HEK293 (cell line): ENCODE data around the gene ADAMTS17.

Source experiments
- CTCF ChIA-PET: fragments of 350-600 bp; formaldehyde crosslinking; extraction: SDS; loops from one replicate; lab custom pipeline; 2021; ENCODE audit warnings: antibody characterized with exemption; lab: Yijun Ruan, JAX
- POLR2A ChIA-PET: fragments of 300-600 bp; formaldehyde crosslinking; extraction: SDS; loops from one replicate; lab custom pipeline; 2020; ENCODE audit warnings: antibody characterized with exemption, inconsistent platforms; lab: Yijun Ruan, JAX
- H3K27ac ChIP-seq: fragments of 200-500 bp; sonication (Bioruptor generic); 2 replicates; pipeline ENCODE4 v1.5.1; 2014; ENCODE audit warnings: low read depth, low read length, control low read depth, inconsistent platforms; ENCODE audit errors: extremely low read depth
- H3K36me3 ChIP-seq, 2 experiments: fragments of 200-500 bp in 1 of 2; sonication (Bioruptor generic) in 1 of 2; 1 replicate in 1 of 2; 2 replicates in 1 of 2; pipeline ENCODE4 v1.5.1; 2014 to 2017; ENCODE audit warnings: inconsistent platforms in 2 of 2, low read length in 2 of 2; ENCODE audit not compliant: control insufficient read depth in 2 of 2, insufficient read depth in 1 of 2
- H3K4me1 ChIP-seq: fragments of 200-500 bp; sonication (Bioruptor generic); 2 replicates; pipeline ENCODE4 v1.5.1; 2014; ENCODE audit warnings: mild to moderate bottlenecking, low read length, inconsistent platforms; ENCODE audit not compliant: control insufficient read depth, insufficient read depth
- H3K4me3 ChIP-seq: 2 replicates; pipeline ENCODE4 v1.5.1; 2011; ENCODE audit warnings: low read depth, mild to moderate bottlenecking, control low read depth, low read length, moderate library complexity
- H3K9me3 ChIP-seq: fragments of 200-500 bp; sonication (Bioruptor generic); 2 replicates; pipeline ENCODE4 v1.5.1; 2014; ENCODE audit warnings: low read depth, low read length, inconsistent platforms; ENCODE audit not compliant: control insufficient read depth, insufficient read depth
- KLF9 ChIP-seq: fragments of 450-650 bp; formaldehyde crosslinking; IDR thresholded peaks from 2 replicates; pipeline ENCODE4 v1.5.1; 2016; ENCODE audit warnings: missing biosample characterization, missing genetic modification characterization, low read depth
- OSR2 ChIP-seq: fragments of 450-650 bp; formaldehyde crosslinking; IDR thresholded peaks from 2 replicates; pipeline ENCODE4 v1.5.1; 2016; ENCODE audit warnings: missing biosample characterization, missing genetic modification characterization
- RBAK ChIP-seq: fragments of 450-650 bp; formaldehyde crosslinking; IDR thresholded peaks from 2 replicates; pipeline ENCODE4 v1.5.1; 2016; ENCODE audit warnings: missing biosample characterization, missing genetic modification characterization
- ZBTB21 ChIP-seq: fragments of 450-650 bp; formaldehyde crosslinking; IDR thresholded peaks from 2 replicates; pipeline ENCODE4 v1.5.1; 2017; ENCODE audit warnings: missing biosample characterization, missing genetic modification characterization
- ZBTB7A ChIP-seq: fragments of 450-650 bp; formaldehyde crosslinking; IDR thresholded peaks from 2 replicates; pipeline ENCODE4 v1.5.1; 2016; ENCODE audit warnings: low read depth, missing biosample characterization, missing genetic modification characterization
- ZNF132 ChIP-seq: fragments of 450-650 bp; formaldehyde crosslinking; IDR thresholded peaks from 2 replicates; pipeline ENCODE4 v1.5.1; 2017; ENCODE audit warnings: missing biosample characterization, missing genetic modification characterization, borderline replicate concordance
- ZNF174 ChIP-seq: fragments of 450-650 bp; formaldehyde crosslinking; IDR thresholded peaks from 2 replicates; pipeline ENCODE4 v1.5.0; 2017; ENCODE audit warnings: missing biosample characterization, mild to moderate bottlenecking, missing genetic modification characterization
- ZNF324 ChIP-seq: fragments of 450-650 bp; formaldehyde crosslinking; IDR thresholded peaks from 2 replicates; pipeline ENCODE4 v1.5.1; 2016; ENCODE audit warnings: missing biosample characterization, missing genetic modification characterization
- ZNF350 ChIP-seq: fragments of 450-650 bp; formaldehyde crosslinking; IDR thresholded peaks from 2 replicates; pipeline ENCODE4 v1.5.0; 2017; ENCODE audit warnings: missing biosample characterization, mild to moderate bottlenecking, missing genetic modification characterization
- ZNF391 ChIP-seq: fragments of 450-650 bp; formaldehyde crosslinking; IDR thresholded peaks from 2 replicates; pipeline ENCODE4 v1.5.1; 2016; ENCODE audit warnings: low read depth, missing biosample characterization, missing genetic modification characterization, borderline replicate concordance
- ZNF518A ChIP-seq: fragments of 450-650 bp; formaldehyde crosslinking; conservative IDR thresholded peaks from 2 replicates; pipeline ENCODE4 v1.5.1; 2016; ENCODE audit warnings: low read depth, missing biosample characterization, missing genetic modification characterization
- ZNF664 ChIP-seq: fragments of 450-650 bp; formaldehyde crosslinking; IDR thresholded peaks from 2 replicates; pipeline ENCODE4 v1.5.1; 2016; ENCODE audit warnings: missing biosample characterization, missing genetic modification characterization
- TF ChIP-seq, protein P1 (sequence below): fragments of 450-650 bp; formaldehyde crosslinking; IDR thresholded peaks from 2 replicates; pipeline ENCODE4 v1.5.1; 2016; ENCODE audit warnings: missing biosample characterization, missing genetic modification characterization, low read depth
- TF ChIP-seq, protein P2 (sequence below): fragments of 450-650 bp; formaldehyde crosslinking; IDR thresholded peaks from 2 replicates; pipeline ENCODE4 v1.5.1; 2016; ENCODE audit warnings: missing biosample characterization, missing genetic modification characterization, low read depth
- TF ChIP-seq, protein P3 (sequence below): fragments of 450-650 bp; formaldehyde crosslinking; conservative IDR thresholded peaks from 2 replicates; pipeline ENCODE4 v1.5.1; 2016; ENCODE audit warnings: low read depth, missing biosample characterization, missing genetic modification characterization
- TF ChIP-seq, protein P4 (sequence below): fragments of 450-650 bp; formaldehyde crosslinking; IDR thresholded peaks from 2 replicates; pipeline ENCODE4 v1.5.1; 2017; ENCODE audit warnings: missing biosample characterization, missing genetic modification characterization
- TF ChIP-seq, protein P5 (sequence below): fragments of 450-650 bp; formaldehyde crosslinking; IDR thresholded peaks from 2 replicates; pipeline ENCODE4 v1.5.1; 2017; ENCODE audit warnings: missing biosample characterization, missing genetic modification characterization
- TF ChIP-seq, protein P6 (sequence below): fragments of 450-650 bp; formaldehyde crosslinking; IDR thresholded peaks from 2 replicates; pipeline ENCODE4 v1.5.1; 2016; ENCODE audit warnings: missing biosample characterization, missing genetic modification characterization

The ADAMTS17 gene

GRCh38 chr15:100183921-100184495 is 157.8 kb downstream of the ADAMTS17 start (continued):
- TF ChIP-seq, protein P1, sequence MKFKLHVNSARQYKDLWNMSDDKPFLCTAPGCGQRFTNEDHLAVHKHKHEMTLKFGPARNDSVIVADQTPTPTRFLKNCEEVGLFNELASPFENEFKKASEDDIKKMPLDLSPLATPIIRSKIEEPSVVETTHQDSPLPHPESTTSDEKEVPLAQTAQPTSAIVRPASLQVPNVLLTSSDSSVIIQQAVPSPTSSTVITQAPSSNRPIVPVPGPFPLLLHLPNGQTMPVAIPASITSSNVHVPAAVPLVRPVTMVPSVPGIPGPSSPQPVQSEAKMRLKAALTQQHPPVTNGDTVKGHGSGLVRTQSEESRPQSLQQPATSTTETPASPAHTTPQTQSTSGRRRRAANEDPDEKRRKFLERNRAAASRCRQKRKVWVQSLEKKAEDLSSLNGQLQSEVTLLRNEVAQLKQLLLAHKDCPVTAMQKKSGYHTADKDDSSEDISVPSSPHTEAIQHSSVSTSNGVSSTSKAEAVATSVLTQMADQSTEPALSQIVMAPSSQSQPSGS (tag by site-specific recombination), result no peak
- TF ChIP-seq ZNF324, result no peak
- TF ChIP-seq, protein P2, sequence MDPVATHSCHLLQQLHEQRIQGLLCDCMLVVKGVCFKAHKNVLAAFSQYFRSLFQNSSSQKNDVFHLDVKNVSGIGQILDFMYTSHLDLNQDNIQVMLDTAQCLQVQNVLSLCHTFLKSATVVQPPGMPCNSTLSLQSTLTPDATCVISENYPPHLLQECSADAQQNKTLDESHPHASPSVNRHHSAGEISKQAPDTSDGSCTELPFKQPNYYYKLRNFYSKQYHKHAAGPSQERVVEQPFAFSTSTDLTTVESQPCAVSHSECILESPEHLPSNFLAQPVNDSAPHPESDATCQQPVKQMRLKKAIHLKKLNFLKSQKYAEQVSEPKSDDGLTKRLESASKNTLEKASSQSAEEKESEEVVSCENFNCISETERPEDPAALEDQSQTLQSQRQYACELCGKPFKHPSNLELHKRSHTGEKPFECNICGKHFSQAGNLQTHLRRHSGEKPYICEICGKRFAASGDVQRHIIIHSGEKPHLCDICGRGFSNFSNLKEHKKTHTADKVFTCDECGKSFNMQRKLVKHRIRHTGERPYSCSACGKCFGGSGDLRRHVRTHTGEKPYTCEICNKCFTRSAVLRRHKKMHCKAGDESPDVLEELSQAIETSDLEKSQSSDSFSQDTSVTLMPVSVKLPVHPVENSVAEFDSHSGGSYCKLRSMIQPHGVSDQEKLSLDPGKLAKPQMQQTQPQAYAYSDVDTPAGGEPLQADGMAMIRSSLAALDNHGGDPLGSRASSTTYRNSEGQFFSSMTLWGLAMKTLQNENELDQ (tag by site-specific recombination), result no peak
- TF ChIP-seq, protein P3, sequence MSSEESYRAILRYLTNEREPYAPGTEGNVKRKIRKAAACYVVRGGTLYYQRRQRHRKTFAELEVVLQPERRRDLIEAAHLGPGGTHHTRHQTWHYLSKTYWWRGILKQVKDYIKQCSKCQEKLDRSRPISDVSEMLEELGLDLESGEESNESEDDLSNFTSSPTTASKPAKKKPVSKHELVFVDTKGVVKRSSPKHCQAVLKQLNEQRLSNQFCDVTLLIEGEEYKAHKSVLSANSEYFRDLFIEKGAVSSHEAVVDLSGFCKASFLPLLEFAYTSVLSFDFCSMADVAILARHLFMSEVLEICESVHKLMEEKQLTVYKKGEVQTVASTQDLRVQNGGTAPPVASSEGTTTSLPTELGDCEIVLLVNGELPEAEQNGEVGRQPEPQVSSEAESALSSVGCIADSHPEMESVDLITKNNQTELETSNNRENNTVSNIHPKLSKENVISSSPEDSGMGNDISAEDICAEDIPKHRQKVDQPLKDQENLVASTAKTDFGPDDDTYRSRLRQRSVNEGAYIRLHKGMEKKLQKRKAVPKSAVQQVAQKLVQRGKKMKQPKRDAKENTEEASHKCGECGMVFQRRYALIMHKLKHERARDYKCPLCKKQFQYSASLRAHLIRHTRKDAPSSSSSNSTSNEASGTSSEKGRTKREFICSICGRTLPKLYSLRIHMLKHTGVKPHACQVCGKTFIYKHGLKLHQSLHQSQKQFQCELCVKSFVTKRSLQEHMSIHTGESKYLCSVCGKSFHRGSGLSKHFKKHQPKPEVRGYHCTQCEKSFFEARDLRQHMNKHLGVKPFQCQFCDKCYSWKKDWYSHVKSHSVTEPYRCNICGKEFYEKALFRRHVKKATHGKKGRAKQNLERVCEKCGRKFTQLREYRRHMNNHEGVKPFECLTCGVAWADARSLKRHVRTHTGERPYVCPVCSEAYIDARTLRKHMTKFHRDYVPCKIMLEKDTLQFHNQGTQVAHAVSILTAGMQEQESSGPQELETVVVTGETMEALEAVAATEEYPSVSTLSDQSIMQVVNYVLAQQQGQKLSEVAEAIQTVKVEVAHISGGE (tag by site-specific recombination), result no peak
- TF ChIP-seq ZBTB7A, result no peak
- no peak for TF ChIP-seq ZBTB21 (tag by site-specific recombination)
- no peak for TF ChIP-seq ZNF391 (tag by site-specific recombination)
- TF ChIP-seq OSR2 (tag by site-specific recombination), result no peak
- TF ChIP-seq ZNF350 (tag by site-specific recombination), result no peak
- TF ChIP-seq ZNF518A (tag by site-specific recombination), result no peak
- TF ChIP-seq, protein P4, sequence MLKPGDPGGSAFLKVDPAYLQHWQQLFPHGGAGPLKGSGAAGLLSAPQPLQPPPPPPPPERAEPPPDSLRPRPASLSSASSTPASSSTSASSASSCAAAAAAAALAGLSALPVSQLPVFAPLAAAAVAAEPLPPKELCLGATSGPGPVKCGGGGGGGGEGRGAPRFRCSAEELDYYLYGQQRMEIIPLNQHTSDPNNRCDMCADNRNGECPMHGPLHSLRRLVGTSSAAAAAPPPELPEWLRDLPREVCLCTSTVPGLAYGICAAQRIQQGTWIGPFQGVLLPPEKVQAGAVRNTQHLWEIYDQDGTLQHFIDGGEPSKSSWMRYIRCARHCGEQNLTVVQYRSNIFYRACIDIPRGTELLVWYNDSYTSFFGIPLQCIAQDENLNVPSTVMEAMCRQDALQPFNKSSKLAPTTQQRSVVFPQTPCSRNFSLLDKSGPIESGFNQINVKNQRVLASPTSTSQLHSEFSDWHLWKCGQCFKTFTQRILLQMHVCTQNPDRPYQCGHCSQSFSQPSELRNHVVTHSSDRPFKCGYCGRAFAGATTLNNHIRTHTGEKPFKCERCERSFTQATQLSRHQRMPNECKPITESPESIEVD (tag by site-specific recombination), result no peak

- CTCF ChIA-PET, result no interaction called here
- H3K36me3 ChIP-seq, result no peaks in the 10 kb centered on the region
- TF ChIP-seq, protein P5, sequence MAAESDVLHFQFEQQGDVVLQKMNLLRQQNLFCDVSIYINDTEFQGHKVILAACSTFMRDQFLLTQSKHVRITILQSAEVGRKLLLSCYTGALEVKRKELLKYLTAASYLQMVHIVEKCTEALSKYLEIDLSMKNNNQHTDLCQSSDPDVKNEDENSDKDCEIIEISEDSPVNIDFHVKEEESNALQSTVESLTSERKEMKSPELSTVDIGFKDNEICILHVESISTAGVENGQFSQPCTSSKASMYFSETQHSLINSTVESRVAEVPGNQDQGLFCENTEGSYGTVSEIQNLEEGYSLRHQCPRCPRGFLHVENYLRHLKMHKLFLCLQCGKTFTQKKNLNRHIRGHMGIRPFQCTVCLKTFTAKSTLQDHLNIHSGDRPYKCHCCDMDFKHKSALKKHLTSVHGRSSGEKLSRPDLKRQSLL (tag by site-specific recombination), result no peak
- no peak for TF ChIP-seq RBAK (tag by site-specific recombination)
- TF ChIP-seq ZNF664, result no peak
- TF ChIP-seq ZNF132 (tag by site-specific recombination), result no peak
- no peak for TF ChIP-seq ZNF174 (tag by site-specific recombination)
- TF ChIP-seq, protein P6, sequence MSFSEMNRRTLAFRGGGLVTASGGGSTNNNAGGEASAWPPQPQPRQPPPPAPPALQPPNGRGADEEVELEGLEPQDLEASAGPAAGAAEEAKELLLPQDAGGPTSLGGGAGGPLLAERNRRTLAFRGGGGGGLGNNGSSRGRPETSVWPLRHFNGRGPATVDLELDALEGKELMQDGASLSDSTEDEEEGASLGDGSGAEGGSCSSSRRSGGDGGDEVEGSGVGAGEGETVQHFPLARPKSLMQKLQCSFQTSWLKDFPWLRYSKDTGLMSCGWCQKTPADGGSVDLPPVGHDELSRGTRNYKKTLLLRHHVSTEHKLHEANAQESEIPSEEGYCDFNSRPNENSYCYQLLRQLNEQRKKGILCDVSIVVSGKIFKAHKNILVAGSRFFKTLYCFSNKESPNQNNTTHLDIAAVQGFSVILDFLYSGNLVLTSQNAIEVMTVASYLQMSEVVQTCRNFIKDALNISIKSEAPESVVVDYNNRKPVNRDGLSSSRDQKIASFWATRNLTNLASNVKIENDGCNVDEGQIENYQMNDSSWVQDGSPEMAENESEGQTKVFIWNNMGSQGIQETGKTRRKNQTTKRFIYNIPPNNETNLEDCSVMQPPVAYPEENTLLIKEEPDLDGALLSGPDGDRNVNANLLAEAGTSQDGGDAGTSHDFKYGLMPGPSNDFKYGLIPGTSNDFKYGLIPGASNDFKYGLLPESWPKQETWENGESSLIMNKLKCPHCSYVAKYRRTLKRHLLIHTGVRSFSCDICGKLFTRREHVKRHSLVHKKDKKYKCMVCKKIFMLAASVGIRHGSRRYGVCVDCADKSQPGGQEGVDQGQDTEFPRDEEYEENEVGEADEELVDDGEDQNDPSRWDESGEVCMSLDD (tag by site-specific recombination), result no peak
- TF ChIP-seq KLF9 (tag by site-specific recombination), result no peak
Observed at GRCh38 chr15:100180921-100181320, 160.9 kb downstream of the ADAMTS17 start.

More at GRCh38 chr15:100180921-100181320, 160.9 kb downstream of the ADAMTS17 start:
- no peak overlapping the region for H3K4me3 ChIP-seq
- no peak overlapping the region for H3K27ac ChIP-seq
- POLR2A ChIA-PET, result no interaction called here
- H3K9me3 ChIP-seq, result no peaks in the 10 kb centered on the region
- no peaks in the 10 kb centered on the region for H3K4me1 ChIP-seq
